ENCODE measurements around the gene ARGLU1.

DNA sequence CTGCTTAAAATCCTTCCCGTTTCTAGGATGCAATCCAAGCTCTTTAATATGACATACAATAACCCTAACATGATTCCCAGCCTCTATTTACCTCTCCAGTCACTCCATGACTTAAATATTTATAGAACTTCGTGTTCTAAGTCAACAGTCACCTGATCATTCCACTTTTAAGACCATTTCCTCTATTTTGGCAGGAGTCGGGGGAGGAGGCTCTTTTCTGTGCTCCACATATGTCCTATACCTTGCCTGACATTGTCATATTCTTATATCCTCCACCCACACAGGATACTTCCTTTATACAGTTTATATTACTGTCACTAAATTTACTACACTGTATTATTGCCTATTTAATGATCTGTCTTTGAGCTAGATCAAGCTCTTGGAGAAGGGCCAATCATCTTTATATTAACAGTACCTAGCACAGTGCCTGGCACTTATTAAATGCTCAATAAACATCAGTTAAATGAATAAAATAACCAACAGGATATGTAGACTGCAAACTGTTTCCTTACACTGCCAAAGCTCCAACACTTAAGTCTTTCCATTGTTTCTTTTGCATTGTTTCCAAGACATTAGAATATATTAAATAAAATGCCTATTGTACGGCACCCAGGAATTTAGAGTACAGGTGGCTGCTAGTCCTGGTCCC lies 2.7 kb downstream of the ARGLU1 start:
- TF ChIP-seq, protein P1, sequence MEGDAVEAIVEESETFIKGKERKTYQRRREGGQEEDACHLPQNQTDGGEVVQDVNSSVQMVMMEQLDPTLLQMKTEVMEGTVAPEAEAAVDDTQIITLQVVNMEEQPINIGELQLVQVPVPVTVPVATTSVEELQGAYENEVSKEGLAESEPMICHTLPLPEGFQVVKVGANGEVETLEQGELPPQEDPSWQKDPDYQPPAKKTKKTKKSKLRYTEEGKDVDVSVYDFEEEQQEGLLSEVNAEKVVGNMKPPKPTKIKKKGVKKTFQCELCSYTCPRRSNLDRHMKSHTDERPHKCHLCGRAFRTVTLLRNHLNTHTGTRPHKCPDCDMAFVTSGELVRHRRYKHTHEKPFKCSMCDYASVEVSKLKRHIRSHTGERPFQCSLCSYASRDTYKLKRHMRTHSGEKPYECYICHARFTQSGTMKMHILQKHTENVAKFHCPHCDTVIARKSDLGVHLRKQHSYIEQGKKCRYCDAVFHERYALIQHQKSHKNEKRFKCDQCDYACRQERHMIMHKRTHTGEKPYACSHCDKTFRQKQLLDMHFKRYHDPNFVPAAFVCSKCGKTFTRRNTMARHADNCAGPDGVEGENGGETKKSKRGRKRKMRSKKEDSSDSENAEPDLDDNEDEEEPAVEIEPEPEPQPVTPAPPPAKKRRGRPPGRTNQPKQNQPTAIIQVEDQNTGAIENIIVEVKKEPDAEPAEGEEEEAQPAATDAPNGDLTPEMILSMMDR (IDR thresholded peaks at IDR 0.05; ENCODE audit: low read depth, low read length), result no peak
- TF ChIP-seq POLR2A (IDR thresholded peaks at IDR 0.05; ENCODE audit: extremely low read depth, insufficient read length), result no peak
- TF ChIP-seq, protein P2, sequence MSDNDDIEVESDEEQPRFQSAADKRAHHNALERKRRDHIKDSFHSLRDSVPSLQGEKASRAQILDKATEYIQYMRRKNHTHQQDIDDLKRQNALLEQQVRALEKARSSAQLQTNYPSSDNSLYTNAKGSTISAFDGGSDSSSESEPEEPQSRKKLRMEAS (IDR thresholded peaks at IDR 0.05; ENCODE audit: low read depth, low read length), result no peak
